T follicular helper cell (primary cell): Measurements from ENCODE around the gene CLDN7.

Experiments
- DNase-seq: peaks from one replicate; pipeline ENCODE4 v3.0.0-alpha.2; 2020; ENCODE audit warnings: low read depth

Gene CLDN7

GRCh38 chr17:7237761-7238419 is 24.4 kb downstream of the CLDN7 start:
- DNase-seq, result peak; percentile 66

DNA sequence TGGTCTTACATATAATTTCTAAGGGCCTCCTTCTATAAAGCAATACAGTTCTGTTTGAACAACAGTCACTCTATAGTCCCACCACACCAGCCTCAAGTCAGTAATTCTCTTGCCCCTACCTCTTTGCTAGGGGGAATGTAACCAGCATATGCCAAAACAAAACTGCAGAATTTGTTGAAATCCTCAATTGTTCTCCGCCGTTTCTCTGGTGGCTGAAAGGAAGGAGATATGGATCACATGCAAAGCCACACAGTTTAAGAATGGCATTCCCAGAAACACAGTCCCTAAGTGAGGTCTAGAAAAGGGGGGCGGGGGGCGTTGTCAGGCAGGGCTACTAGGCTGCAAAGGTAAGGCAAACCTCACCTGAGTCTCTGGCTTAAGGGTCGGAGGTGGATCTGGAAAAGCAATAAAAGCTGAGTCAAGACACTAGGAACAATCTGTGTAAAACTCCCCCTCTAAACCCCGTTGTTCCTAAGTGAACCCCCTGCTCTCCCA is 25.0 kb downstream of the CLDN7 start:
- no peak for DNase-seq

- no peak for DNase-seq
Observed at GRCh38 chr17:7236808-7237207, 25.5 kb downstream of the CLDN7 start.

GRCh38 chr17:7235693-7236665 is 26.3 kb downstream of the CLDN7 start:
- DNase-seq, result no peak

- DNase-seq, result peak; percentile 93
Observed at GRCh38 chr17:7234083-7234951, 28.0 kb downstream of the CLDN7 start, which contains the start of gene DVL2. Gene DVL2 (minus strand): TSS chr17:7234517. CDS start chr17:7234262, 255 bp downstream.

DNA sequence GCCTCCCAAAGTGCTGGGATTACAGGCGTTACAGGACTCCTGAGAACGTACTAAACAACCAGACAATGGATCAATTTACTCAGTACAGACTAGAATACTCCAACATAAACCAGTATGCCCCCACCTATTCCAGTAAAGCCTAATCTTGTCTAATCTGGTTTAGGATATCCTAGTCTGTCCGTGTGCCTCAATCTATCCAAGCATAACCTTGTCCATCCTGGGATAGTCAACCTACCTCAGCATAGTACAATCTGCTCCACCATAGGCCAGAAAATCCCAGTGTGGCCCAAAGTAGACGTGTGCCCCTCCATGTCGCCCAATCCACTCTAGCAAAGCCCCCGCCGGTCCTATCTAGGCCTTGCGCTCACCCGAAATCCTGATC is 28.6 kb downstream of the CLDN7 start:
- DNase-seq, result no peak

DNA sequence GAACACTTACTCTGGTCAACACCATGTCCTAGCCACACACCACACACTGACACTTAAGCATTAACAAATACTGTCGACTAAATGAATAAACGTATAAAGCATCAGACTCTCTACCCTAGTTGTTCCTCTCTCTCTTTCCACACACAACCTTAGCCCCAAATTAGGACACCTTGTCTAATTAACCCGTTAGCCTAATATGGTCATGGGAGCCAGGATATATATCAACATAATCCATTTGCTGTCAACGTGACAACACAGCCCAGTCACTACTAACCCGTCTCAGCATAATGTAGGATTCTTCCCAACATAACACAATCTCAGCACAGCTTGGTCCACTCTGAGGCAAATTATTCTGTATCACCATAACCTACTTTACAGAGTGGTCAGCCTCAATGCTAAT is 30.2 kb downstream of the CLDN7 start:
- no peak for DNase-seq

GRCh38 chr17:7229504-7229903 is 32.8 kb downstream of the CLDN7 start:
- no peak for DNase-seq

GRCh38 chr17:7228920-7229319 is 33.4 kb downstream of the CLDN7 start:
- no peak for DNase-seq

GRCh38 chr17:7226721-7227710 is 35.3 kb downstream of the CLDN7 start:
- no peak for DNase-seq

DNA sequence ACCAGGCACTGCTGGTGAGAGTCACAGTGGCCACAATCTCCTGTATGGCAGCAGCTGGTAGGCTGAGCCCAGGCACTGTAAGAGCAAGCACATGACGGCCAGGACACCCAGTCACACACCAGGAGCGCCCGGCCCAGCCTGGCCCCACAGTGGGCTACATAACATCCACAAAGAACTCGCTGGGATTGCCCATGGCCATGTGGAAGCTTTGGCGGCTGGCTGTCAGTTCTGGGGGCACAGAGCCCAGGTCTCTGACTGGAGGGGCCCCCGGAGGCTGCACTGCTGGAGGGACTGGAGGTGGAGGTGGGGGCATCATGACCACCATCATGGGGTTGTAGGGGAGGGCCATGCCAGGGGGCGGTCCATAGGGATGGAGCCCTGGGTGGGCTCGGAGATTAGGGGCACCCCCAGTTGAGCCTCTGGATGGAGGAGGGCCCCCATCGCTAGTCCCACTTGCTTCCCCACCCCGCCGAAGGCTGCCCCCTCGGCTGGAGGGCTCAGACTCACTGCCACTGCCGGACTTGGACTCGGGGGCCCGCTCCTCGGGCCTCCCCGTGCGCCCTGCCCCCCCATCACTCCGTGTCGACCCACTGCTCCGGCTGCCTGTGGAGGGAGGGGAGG is 36.5 kb downstream of the CLDN7 start:
- no peak for DNase-seq

DNA sequence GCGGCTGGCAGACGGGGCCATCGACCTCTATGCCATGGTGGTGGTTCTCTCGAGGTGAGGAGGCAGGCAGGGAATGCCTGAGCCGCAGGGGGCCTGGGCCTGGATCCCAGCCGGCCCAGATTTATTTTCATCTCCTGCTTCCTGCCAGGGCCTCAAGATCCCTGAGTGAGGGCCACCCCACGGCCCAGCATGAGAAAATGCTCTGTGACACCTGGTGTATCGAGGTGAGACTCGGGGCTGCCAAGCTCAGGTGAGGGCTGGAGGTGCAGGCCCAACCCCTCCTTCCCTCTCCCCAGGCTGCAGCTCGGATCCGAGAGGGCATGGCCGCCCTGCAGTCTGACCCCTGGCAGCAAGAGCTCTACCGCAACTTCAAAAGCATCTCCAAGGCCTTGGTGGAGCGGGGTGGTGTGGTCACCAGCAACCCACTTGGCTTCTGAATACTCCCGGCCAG is 37.6 kb downstream of the CLDN7 start:
- DNase-seq, result no peak

DNA sequence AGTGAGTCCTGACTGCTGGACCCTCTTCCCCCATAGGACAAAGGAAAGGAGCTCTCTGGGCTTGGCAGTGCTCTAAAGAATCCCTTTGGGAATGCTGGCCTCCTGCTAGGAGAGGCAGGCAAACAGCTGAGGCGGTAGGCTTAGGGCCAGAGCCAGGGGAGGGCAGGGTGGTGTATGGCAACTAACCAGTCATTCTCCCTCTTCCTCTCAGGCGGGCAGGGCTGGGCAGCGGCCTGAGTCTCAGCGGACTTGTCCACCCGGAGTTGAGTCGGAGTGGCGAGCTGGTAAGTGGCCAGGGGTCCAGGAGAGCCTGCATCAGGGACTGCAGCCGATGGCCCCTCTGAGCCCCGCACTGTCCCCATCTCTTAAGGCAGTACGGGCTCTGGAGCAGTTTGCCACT is 38.2 kb downstream of the CLDN7 start:
- DNase-seq, result no peak

DNA sequence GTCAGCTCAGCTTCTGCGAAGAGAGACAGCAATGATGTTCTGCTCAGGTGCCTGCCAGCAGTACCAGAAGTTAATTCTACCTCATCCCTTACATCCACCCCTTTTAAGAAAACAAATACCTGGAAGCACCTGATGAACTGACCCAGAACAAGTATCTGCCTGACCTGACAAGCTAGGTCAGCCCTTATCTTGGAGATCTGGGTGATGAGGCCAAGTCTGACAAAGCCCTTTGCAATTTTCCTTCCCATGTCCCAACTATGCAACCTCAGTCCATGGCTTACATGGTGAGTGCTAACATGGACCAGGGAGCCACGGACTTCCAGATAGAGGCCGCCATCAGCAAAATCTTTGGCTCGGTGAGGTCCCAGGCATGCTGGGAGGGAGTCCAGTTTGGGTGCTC is 38.9 kb downstream of the CLDN7 start:
- DNase-seq, result no peak

GRCh38 chr17:7222972-7223292 is 39.3 kb downstream of the CLDN7 start:
- no peak for DNase-seq

GRCh38 chr17:7222093-7222971 is 39.9 kb downstream of the CLDN7 start:
- DNase-seq, result no peak

DNA sequence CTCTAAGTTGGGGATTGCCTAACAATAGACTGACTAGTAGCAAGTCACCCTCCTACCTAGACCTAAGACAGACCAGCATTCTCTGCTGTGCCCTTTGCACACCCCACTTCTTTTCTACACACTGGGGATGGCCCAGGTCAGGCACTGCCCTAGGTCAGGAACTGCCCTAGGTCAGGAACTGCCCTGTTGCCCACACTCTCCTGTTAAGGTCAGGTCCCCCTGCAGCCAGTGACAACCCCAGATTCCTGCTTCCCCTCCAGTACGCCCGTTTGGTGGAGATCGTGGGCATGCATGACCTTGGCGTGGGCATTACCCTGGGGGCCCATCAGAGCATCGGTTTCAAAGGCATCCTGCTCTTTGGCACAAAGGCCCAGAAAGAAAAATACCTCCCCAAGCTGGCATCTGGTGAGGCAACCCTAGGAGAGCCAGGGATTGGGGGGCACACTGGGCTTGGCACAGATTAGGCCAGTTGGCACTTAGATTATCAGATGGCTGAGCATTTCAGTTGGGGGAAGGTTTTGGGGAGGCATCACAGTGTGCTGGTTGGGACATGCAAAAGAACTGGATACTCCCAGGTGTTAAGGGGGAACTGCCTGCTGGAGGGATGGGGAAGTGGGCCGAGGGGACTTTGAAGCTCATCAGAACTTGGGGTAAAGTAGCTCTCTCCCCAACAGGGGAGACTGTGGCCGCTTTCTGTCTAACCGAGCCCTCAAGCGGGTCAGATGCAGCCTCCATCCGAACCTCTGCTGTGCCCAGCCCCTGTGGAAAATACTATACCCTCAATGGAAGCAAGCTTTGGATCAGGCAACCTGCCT is 40.8 kb downstream of the CLDN7 start:
- DNase-seq, result no peak

DNA sequence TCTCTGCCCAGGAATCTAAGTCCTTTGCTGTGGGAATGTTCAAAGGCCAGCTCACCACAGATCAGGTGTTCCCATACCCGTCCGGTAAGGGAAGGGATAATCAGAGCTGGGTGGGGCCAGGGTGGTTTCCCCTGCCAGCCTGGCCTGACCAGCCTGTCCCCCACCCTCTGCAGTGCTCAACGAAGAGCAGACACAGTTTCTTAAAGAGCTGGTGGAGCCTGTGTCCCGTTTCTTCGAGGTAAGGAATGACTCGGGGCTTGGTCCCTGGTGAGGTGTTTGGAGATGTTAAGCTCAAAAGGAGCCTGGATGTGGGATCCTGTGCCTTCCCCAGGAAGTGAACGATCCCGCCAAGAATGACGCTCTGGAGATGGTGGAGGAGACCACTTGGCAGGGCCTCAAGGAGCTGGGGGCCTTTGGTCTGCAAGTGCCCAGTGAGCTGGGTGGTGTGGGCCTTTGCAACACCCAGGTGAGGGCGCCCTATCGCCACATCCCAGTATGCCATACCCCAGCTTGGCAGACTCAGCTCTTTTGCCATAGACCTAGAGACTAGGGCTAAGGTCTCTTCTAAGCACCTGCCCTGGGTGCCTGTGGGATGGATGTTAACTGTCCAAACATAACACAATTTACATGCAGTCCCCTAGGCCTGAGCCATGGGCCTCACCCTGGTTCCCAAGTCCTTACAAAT is 41.5 kb downstream of the CLDN7 start:
- DNase-seq, result peak; percentile 43
